SK-MEL-5 (cell line): ENCODE data around the gene CHRM5. TPM values are rescaled to one million over a fixed set of nuclear protein-coding genes. Genes with fewer than 3 reads are reported as not detected.

Experiments
- DNase-seq: peaks from one replicate; pipeline ENCODE4 v3.0.0-alpha.2; 2016; ENCODE audit warnings: low read depth, low spot score
- in situ Hi-C: cut with HindIII; loops from 2 replicates; pipeline ENCODE4 v1.10.0; 2016; ENCODE audit warnings: low sequenced_read_pairs, high pct_unique_total_duplicates, low pct_unique_long_range_greater_than_20kb
- total RNA-seq: library from RNA; depleted of rRNA; stranded (reverse); fragments of >200 nt; shearing (Covaris generic); gene quantifications from 2 replicates; pipeline ENCODE4 v1.2.3, GENCODE V29; 2014; rRNA removed

CHRM5 gene
- total RNA-seq, 1 experiment from 2014 or later, result not detected

GRCh38 chr15:34111488-34111887 lies 143.2 kb downstream of the CHRM5 start:
- in situ Hi-C loops, result no loop called here
- no peak for DNase-seq

- no peak for DNase-seq
- in situ Hi-C loops, result no loop called here
These were observed 145.9 kb downstream of the CHRM5 start for GRCh38 chr15:34114215-34114614.

GRCh38 chr15:34114739-34115138 lies 146.4 kb downstream of the CHRM5 start:
- in situ Hi-C loops, result no loop called here
- DNase-seq, result no peak

- no peak for DNase-seq
- in situ Hi-C loops, result no loop called here
These were observed 148.3 kb downstream of the CHRM5 start for GRCh38 chr15:34116620-34117019.

Other genes starting within 250 kb of the CHRM5 start
- gene AVEN, start 70.7 kb downstream of the CHRM5 start, total RNA-seq, result 10.5 and 13.6 TPM in 2 replicates
- 49.6 and 58.5 TPM in 2 replicates for gene EMC7, start 133.4 kb downstream of the CHRM5 start, total RNA-seq
- 3.0 TPM in 2 replicates for gene PGBD4, start 133.6 kb downstream of the CHRM5 start, total RNA-seq
- gene KATNBL1, start 241.6 kb downstream of the CHRM5 start, total RNA-seq, result 43.5 and 59.4 TPM in 2 replicates